ENCODE results near the gene NTN5.

DNA sequence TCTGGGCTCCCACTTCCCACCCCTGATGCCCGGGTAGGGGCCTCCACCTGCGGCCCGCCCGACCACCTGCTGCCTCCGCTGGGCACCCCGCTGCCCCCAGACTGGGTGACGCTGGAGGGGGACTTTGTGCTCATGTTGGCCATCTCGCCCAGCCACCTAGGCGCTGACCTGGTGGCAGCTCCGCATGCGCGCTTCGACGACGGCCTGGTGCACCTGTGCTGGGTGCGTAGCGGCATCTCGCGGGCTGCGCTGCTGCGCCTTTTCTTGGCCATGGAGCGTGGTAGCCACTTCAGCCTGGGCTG, 43.6 kb downstream of the NTN5 start:
- TF ChIP-seq, protein P1, sequence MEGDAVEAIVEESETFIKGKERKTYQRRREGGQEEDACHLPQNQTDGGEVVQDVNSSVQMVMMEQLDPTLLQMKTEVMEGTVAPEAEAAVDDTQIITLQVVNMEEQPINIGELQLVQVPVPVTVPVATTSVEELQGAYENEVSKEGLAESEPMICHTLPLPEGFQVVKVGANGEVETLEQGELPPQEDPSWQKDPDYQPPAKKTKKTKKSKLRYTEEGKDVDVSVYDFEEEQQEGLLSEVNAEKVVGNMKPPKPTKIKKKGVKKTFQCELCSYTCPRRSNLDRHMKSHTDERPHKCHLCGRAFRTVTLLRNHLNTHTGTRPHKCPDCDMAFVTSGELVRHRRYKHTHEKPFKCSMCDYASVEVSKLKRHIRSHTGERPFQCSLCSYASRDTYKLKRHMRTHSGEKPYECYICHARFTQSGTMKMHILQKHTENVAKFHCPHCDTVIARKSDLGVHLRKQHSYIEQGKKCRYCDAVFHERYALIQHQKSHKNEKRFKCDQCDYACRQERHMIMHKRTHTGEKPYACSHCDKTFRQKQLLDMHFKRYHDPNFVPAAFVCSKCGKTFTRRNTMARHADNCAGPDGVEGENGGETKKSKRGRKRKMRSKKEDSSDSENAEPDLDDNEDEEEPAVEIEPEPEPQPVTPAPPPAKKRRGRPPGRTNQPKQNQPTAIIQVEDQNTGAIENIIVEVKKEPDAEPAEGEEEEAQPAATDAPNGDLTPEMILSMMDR (IDR thresholded peaks at IDR 0.05 in 4 of 5, conservative IDR thresholded peaks at IDR 0.05 in 1 of 5), result no peak
- TF ChIP-seq POLR2A (IDR thresholded peaks at IDR 0.05), result no peak
